ENCODE results near the gene LPP.

Gene LPP

GRCh38 chr3:188303286-188303799, 149.4 kb downstream of the LPP start:
- intact Hi-C loops (cut with micrococcal nuclease), result no loop called here
- Mint-ChIP-seq H3K4me3 (no peak overlapping the region), H3K36me3 (ENCODE audit: low read depth) (peaks cover 17% of the 10 kb centered on the region), H3K9me3 (no peaks in the 10 kb centered on the region), H3K27me3 (no peaks in the 10 kb centered on the region), H3K27ac (no peak overlapping the region), H3K4me1 (ENCODE audit: low read depth) (peaks cover 71% of the 10 kb centered on the region)

- H3K36me3 Mint-ChIP-seq (ENCODE audit: low read depth), result peaks cover 21% of the 10 kb centered on the region
- peaks cover 71% of the 10 kb centered on the region for H3K4me1 Mint-ChIP-seq (ENCODE audit: low read depth)
- H3K4me3 Mint-ChIP-seq, result no peak overlapping the region
- no peaks in the 10 kb centered on the region for H3K27me3 Mint-ChIP-seq
- intact Hi-C loops (cut with micrococcal nuclease), result no loop called here
- H3K27ac Mint-ChIP-seq, result no peak overlapping the region
- H3K9me3 Mint-ChIP-seq, result no peaks in the 10 kb centered on the region
These were observed 149.9 kb downstream of the LPP start for GRCh38 chr3:188303823-188304222.

DNA sequence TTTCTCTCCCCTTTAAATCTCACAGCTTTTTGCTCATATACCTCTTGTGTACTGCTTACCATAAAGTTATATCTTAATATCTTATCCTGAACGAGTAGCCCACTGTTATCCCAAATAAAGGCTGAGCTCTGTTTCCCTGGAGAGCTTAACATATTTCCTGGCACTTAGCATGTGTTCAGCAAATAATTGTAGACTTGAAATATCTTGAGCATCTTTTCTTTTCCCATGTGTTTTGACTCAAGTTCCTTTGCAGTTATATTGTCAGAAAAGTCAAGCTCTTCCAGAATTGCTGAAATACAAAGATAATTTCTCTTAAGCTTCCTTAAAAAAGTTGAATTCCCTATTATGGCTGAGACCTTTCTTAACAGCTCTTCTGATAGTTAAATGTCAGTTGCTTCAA, 150.5 kb downstream of the LPP start:
- H3K9me3 Mint-ChIP-seq, result no peaks in the 10 kb centered on the region
- no peaks in the 10 kb centered on the region for H3K27me3 Mint-ChIP-seq
- H3K4me1 Mint-ChIP-seq (ENCODE audit: low read depth), result peaks cover 71% of the 10 kb centered on the region
- intact Hi-C loops (cut with micrococcal nuclease), result no loop called here
- peaks cover 25% of the 10 kb centered on the region for H3K36me3 Mint-ChIP-seq (ENCODE audit: low read depth)
- no peak overlapping the region for H3K4me3 Mint-ChIP-seq
- no peak overlapping the region for H3K27ac Mint-ChIP-seq

DNA sequence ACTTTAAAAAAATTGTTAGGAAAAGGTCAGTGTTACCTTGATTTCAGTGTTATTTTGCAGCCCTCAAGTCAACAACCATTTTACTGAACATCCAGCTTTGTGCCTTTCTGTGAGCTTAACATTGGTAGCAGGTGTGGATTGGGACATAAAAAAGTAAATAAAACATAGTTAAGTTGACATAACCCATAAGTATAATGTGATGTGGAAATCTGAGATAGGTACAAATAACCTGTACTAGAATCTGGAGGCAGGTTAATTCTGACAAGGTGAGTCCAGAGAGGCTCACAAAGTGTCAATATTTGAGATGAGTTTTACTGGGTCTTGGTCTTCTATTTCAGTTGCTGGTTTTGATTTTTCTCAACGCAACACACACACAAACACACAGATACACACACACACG, 151.3 kb downstream of the LPP start:
- Mint-ChIP-seq H3K27ac (no peak overlapping the region), H3K4me1 (ENCODE audit: low read depth) (peaks cover 75% of the 10 kb centered on the region), H3K9me3 (no peaks in the 10 kb centered on the region), H3K4me3 (no peak overlapping the region), H3K36me3 (ENCODE audit: low read depth) (peaks cover 25% of the 10 kb centered on the region), H3K27me3 (no peaks in the 10 kb centered on the region)
- intact Hi-C loops (cut with micrococcal nuclease), result loop anchor here (5.0 kb wide), 1 partner anchor 37 kb away; no protein-coding TSS in a partner anchor

DNA sequence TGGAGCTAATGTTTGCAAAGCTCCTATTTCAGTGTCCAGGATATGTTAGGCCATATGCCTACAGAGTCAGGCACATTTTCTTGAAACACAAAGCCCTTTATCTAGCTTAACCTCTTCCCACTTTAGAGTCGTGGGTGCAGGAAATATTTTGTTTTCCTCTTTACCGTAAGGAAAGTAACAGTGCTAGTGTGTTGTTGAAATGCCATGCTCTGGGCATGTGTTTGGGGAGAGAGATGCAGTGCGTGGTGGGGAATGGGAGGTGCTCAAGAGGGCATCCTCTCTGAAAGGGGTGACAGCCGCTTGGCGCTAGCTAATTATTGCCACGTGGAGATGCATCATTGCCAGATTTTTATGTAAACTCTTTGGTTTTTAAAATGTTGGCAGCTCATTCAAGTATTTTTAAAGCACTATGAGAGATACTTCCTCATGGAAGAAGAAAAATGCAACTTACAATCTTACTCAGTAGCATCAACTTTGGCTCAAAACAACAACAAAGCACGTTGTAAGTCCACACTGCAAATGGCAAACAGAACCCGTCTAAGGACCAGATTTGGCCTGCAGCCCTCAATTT, 152.6 kb downstream of the LPP start:
- Mint-ChIP-seq H3K27me3 (no peaks in the 10 kb centered on the region), H3K36me3 (ENCODE audit: low read depth) (peaks cover 24% of the 10 kb centered on the region), H3K4me1 (ENCODE audit: low read depth) (peaks cover 77% of the 10 kb centered on the region), H3K27ac (peak overlapping the region; percentile 60), H3K4me3 (no peak overlapping the region), H3K9me3 (no peaks in the 10 kb centered on the region)
- intact Hi-C loops (cut with micrococcal nuclease), result loop anchor here (5.0 kb wide), 1 partner anchor 36 kb away; no protein-coding TSS in a partner anchor

GRCh38 chr3:188309437-188310269, 155.7 kb downstream of the LPP start:
- intact Hi-C loops (cut with micrococcal nuclease), result loop anchor here (5.0 kb wide), 1 partner anchor 33 kb away; no protein-coding TSS in a partner anchor
- Mint-ChIP-seq H3K27me3 (no peaks in the 10 kb centered on the region), H3K9me3 (no peaks in the 10 kb centered on the region), H3K27ac (peak overlapping the region; percentile 74), H3K4me3 (peak overlapping the region; percentile 40), H3K4me1 (ENCODE audit: low read depth) (peaks cover 52% of the 10 kb centered on the region), H3K36me3 (ENCODE audit: low read depth) (peaks cover 18% of the 10 kb centered on the region)

- H3K4me1 Mint-ChIP-seq (ENCODE audit: low read depth), result peaks cover 51% of the 10 kb centered on the region
- H3K36me3 Mint-ChIP-seq (ENCODE audit: low read depth), result peaks cover 18% of the 10 kb centered on the region
- no peaks in the 10 kb centered on the region for H3K27me3 Mint-ChIP-seq
- H3K27ac Mint-ChIP-seq, result peak overlapping the region; percentile 74
- H3K9me3 Mint-ChIP-seq, result no peaks in the 10 kb centered on the region
- intact Hi-C loops (cut with micrococcal nuclease), result no loop called here
- peak overlapping the region; percentile 37 for H3K4me3 Mint-ChIP-seq
These were observed 156.3 kb downstream of the LPP start for GRCh38 chr3:188310270-188310710.

DNA sequence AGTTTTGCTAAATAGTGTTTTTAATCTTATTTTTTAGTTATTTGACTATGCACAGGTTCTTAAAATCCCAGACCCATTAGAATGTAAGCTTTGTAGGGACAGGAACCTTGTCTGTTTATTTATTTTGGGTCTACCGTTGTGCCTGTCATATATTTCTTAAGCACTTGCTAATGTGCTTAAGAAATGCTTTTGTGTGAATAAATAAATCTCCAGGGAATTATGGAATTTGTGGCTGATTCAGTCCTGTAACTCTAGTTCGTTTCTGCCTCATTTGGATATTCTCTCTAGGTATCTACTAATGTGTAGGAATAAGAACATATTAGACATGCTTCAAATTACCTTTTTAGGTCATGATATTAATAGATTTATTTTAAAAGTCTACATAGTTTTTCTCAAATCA, 161.6 kb downstream of the LPP start:
- H3K27ac Mint-ChIP-seq, result no peak overlapping the region
- H3K4me3 Mint-ChIP-seq, result no peak overlapping the region
- intact Hi-C loops (cut with micrococcal nuclease), result no loop called here
- no peaks in the 10 kb centered on the region for H3K9me3 Mint-ChIP-seq
- H3K27me3 Mint-ChIP-seq, result no peaks in the 10 kb centered on the region
- H3K4me1 Mint-ChIP-seq (ENCODE audit: low read depth), result peaks cover 28% of the 10 kb centered on the region
- H3K36me3 Mint-ChIP-seq (ENCODE audit: low read depth), result peaks cover 15% of the 10 kb centered on the region

DNA sequence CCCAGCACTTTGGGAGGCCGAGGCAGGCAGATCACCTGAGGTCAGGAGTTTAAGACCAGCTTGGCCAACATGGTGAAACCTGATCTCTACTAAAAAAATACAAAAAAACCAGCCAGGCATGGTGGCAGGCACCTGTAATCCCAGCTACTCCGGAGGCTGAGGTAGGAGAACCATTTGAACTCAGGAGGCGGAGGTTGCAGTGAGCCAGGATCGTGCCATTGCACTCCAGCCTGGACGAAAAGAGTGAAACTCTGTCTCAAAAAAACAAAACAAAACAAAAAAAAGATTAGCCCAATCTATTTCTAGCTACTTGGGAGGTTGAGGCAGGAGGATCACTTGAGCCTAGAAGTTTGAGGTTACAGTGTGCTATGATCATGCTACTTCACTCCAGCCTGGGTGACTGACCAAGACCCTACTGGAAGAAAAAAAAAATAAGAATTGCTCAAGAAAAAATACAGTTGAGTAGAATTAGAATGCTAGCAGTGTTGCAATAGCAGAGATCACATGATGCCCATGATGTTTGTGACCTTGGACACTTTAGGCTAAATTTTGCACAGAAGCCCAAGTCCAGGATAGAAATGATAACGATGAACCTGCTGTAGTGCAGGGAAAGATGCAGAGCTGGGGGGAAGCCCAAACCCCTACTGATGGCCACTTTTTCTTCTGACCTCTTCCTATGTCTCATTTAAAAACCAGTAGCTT, 162.2 kb downstream of the LPP start:
- no peak overlapping the region for H3K27ac Mint-ChIP-seq
- peaks cover 23% of the 10 kb centered on the region for H3K4me1 Mint-ChIP-seq (ENCODE audit: low read depth)

DNA sequence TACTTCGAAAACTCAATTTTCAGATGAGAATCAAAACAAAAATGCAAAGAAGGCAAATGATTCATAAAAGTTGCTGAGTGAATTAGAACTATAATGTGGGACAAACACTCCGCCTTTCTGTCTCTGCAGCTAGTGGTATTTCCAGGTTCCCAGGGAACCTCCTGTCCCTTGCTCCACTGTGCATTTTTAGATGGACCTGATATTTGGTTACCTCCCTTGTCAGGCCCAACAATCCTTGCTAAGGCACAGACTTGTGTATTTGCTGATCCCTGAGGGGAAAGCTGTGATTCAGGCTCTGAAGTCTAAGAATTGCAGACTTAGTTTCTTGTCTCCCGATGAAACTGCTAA, 162.7 kb downstream of the LPP start:
- H3K4me3 Mint-ChIP-seq, result no peak overlapping the region
- H3K27ac Mint-ChIP-seq, result no peak overlapping the region
- no peaks in the 10 kb centered on the region for H3K9me3 Mint-ChIP-seq
- H3K27me3 Mint-ChIP-seq, result no peaks in the 10 kb centered on the region
- H3K36me3 Mint-ChIP-seq (ENCODE audit: low read depth), result peaks cover 6% of the 10 kb centered on the region
- intact Hi-C loops (cut with micrococcal nuclease), result no loop called here
- peaks cover 22% of the 10 kb centered on the region for H3K4me1 Mint-ChIP-seq (ENCODE audit: low read depth)

More for the DNA sequence above, 162.2 kb downstream of the LPP start:
- Mint-ChIP-seq H3K4me3 (no peak overlapping the region), H3K9me3 (no peaks in the 10 kb centered on the region), H3K36me3 (ENCODE audit: low read depth) (peaks cover 12% of the 10 kb centered on the region), H3K27me3 (no peaks in the 10 kb centered on the region)
- intact Hi-C loops (cut with micrococcal nuclease), result no loop called here

- Mint-ChIP-seq H3K27me3 (no peaks in the 10 kb centered on the region), H3K36me3 (ENCODE audit: low read depth) (peaks cover 19% of the 10 kb centered on the region), H3K27ac (no peak overlapping the region), H3K4me1 (ENCODE audit: low read depth) (peaks cover 41% of the 10 kb centered on the region), H3K4me3 (no peak overlapping the region), H3K9me3 (no peaks in the 10 kb centered on the region)
- intact Hi-C loops (cut with micrococcal nuclease), result no loop called here
These were observed 165.6 kb downstream of the LPP start for GRCh38 chr3:188319569-188319968.

- no peak overlapping the region for H3K4me3 Mint-ChIP-seq
- H3K4me1 Mint-ChIP-seq (ENCODE audit: low read depth), result peaks cover 41% of the 10 kb centered on the region
- no peaks in the 10 kb centered on the region for H3K27me3 Mint-ChIP-seq
- H3K9me3 Mint-ChIP-seq, result no peaks in the 10 kb centered on the region
- intact Hi-C loops (cut with micrococcal nuclease), result no loop called here
- H3K36me3 Mint-ChIP-seq (ENCODE audit: low read depth), result peaks cover 30% of the 10 kb centered on the region
- no peak overlapping the region for H3K27ac Mint-ChIP-seq
These were observed 166.8 kb downstream of the LPP start for GRCh38 chr3:188320757-188321156.

GRCh38 chr3:188321258-188321657, 167.3 kb downstream of the LPP start:
- no peak overlapping the region for H3K27ac Mint-ChIP-seq
- no peaks in the 10 kb centered on the region for H3K27me3 Mint-ChIP-seq
- H3K4me3 Mint-ChIP-seq, result no peak overlapping the region
- H3K9me3 Mint-ChIP-seq, result no peaks in the 10 kb centered on the region
- peaks cover 35% of the 10 kb centered on the region for H3K36me3 Mint-ChIP-seq (ENCODE audit: low read depth)
- intact Hi-C loops (cut with micrococcal nuclease), result no loop called here
- peaks cover 36% of the 10 kb centered on the region for H3K4me1 Mint-ChIP-seq (ENCODE audit: low read depth)

Measured in dendritic cell treated with granulocyte-macrophage colony-stimulating factor and Interleukin-4, amounts not matched to agents 40 ng/mL and 50 ng/mL, for 4 days (primary cell).